HepG2 (cell line): Measurements from ENCODE around the gene RAPGEFL1. TPM values are rescaled to one million over a fixed set of nuclear protein-coding genes. Genes with fewer than 3 reads are reported as not detected.

Experiments
- ARHGAP35 ChIP-seq: sonication (generic); formaldehyde crosslinking; IDR thresholded peaks from 2 replicates; pipeline ENCODE4 v1.9.0; 2022; ENCODE audit warnings: mild to moderate bottlenecking, inconsistent platforms, moderate library complexity, missing genetic modification reagents, borderline replicate concordance
- BCLAF1 ChIP-seq: fragments of 450-650 bp; IDR thresholded peaks from 2 replicates; pipeline ENCODE4 v1.6.1; 2017; ENCODE audit warnings: mild to moderate bottlenecking
- CBX1 ChIP-seq: IDR thresholded peaks from one replicate; pipeline ENCODE4 v1.6.1; 2016; ENCODE audit warnings: antibody characterized with exemption, low read depth
- HNF1A ChIP-seq, 2 experiments: sonication (generic) in 1 of 2; formaldehyde crosslinking in 1 of 2; IDR thresholded peaks; 2 replicates each; pipeline versions ENCODE4 v1.4.0 to v1.6.1; 2016 to 2020; ENCODE audit warnings: borderline replicate concordance in 1 of 2, low read depth in 1 of 2, mild to moderate bottlenecking in 1 of 2, missing genetic modification reagents in 1 of 2
- HNF1B ChIP-seq: sonication (generic); formaldehyde crosslinking; IDR thresholded peaks from 2 replicates; pipeline ENCODE4 v1.5.1; 2020; ENCODE audit warnings: mild to moderate bottlenecking, moderate library complexity, missing genetic modification reagents
- MIER3 ChIP-seq: IDR thresholded peaks from 2 replicates; pipeline ENCODE4 v1.6.1; 2016; ENCODE audit warnings: missing compliant biosample characterization, borderline replicate concordance
- MIXL1 ChIP-seq: IDR thresholded peaks from 2 replicates; pipeline ENCODE4 v1.6.1; 2016
- MLLT10 ChIP-seq: sonication (generic); formaldehyde crosslinking; IDR thresholded peaks from 2 replicates; pipeline ENCODE4 v1.4.0; 2020; ENCODE audit warnings: missing genetic modification reagents
- MYNN ChIP-seq: sonication (generic); formaldehyde crosslinking; IDR thresholded peaks from 2 replicates; pipeline ENCODE4 v1.4.0; 2020; ENCODE audit warnings: mild to moderate bottlenecking, low read depth, missing genetic modification reagents
- NFKBIZ ChIP-seq: IDR thresholded peaks from 2 replicates; pipeline ENCODE4 v1.6.1; 2018; ENCODE audit warnings: missing genetic modification reagents, missing compliant biosample characterization
- RARA ChIP-seq: IDR thresholded peaks from 2 replicates; pipeline ENCODE4 v1.6.1; 2016; ENCODE audit warnings: missing genetic modification reagents, missing compliant biosample characterization
- RBM39 ChIP-seq: fragments of 200-400 bp; formaldehyde crosslinking; IDR thresholded peaks from one replicate; pipeline ENCODE4 v1.6.1; 2018; ENCODE audit warnings: antibody characterized with exemption, mild to moderate bottlenecking, low read depth, low read length; ENCODE audit not compliant: poor library complexity, severe bottlenecking
- SIX4 ChIP-seq: sonication (generic); formaldehyde crosslinking; IDR thresholded peaks from 2 replicates; pipeline ENCODE4 v1.4.0; 2020; ENCODE audit warnings: missing genetic modification reagents
- ZBTB37 ChIP-seq: sonication (generic); formaldehyde crosslinking; IDR thresholded peaks from 2 replicates; pipeline ENCODE4 v1.4.0; 2020; ENCODE audit warnings: mild to moderate bottlenecking, missing genetic modification reagents
- ZNF660 ChIP-seq: sonication (generic); formaldehyde crosslinking; IDR thresholded peaks from 2 replicates; pipeline ENCODE4 v1.5.1; 2020; ENCODE audit warnings: mild to moderate bottlenecking, low read depth, missing genetic modification reagents, borderline replicate concordance
- ZNF674 ChIP-seq: sonication (generic); formaldehyde crosslinking; IDR thresholded peaks from 2 replicates; pipeline ENCODE4 v1.5.0; 2020; ENCODE audit warnings: low read depth, mild to moderate bottlenecking, missing genetic modification reagents
- ZNF788 ChIP-seq: sonication (generic); formaldehyde crosslinking; IDR thresholded peaks from 2 replicates; pipeline ENCODE4 v1.5.0; 2020; ENCODE audit warnings: mild to moderate bottlenecking, missing genetic modification reagents, borderline replicate concordance
- ZNF790 ChIP-seq: sonication (generic); formaldehyde crosslinking; IDR thresholded peaks from 2 replicates; pipeline ENCODE4 v1.8.0; 2022; ENCODE audit warnings: missing genetic modification reagents, mild to moderate bottlenecking, borderline replicate concordance
- ZNF792 ChIP-seq: IDR thresholded peaks from 2 replicates; pipeline ENCODE4 v1.6.1; 2016
- polyA plus RNA-seq, 8 experiments: library from polyadenylated mRNA; depleted of rRNA in 3 of 8; stranded (reverse) in 7 of 8; unstranded in 1 of 8; fragments of >200 nt; fragmentation: Illumina TruSeq in 4 of 8; extraction: Trizol in 4 of 8; gene quantifications; 2 replicates each; pipeline versions ENCODE4 v1.2.1 to v1.2.3, GENCODE V29; 2011 to 2016; ENCODE audit warnings: low read depth in 4 of 8, missing spikeins in 1 of 8, mixed read lengths in 1 of 8; ENCODE audit not compliant: insufficient read depth in 1 of 8
- total RNA-seq, 5 experiments: library from RNA; depleted of rRNA; stranded (reverse); fragments of >200 nt; fragmentation: Illumina TruSeq; extraction: Trizol; gene quantifications; 2 replicates each; pipeline ENCODE4 v1.2.3, GENCODE V29; 2016; ENCODE audit warnings: low read depth in 1 of 5

The RAPGEFL1 gene
- total and polyA plus RNA-seq, 2 of the 13 experiments (the other 11 are each of a cell fraction or from before 2014, with no cell fraction given) = 4.5 to 7.8 TPM

- TF ChIP-seq CBX1 = no peak
- TF ChIP-seq BCLAF1 = no peak
- no peak for TF ChIP-seq ZNF660 (CRISPR knock-in tag)
- no peak for TF ChIP-seq ARHGAP35 (CRISPR knock-in tag)
- TF ChIP-seq MLLT10 = no peak
- TF ChIP-seq ZBTB37 = no peak
- no peak for TF ChIP-seq ZNF674 (CRISPR knock-in tag)
- TF ChIP-seq ZNF788 (CRISPR knock-in tag) = no peak
- no peak for TF ChIP-seq NFKBIZ (CRISPR knock-in tag)
- no peak for TF ChIP-seq MYNN
- no peak for TF ChIP-seq HNF1B (CRISPR knock-in tag)
- TF ChIP-seq RBM39 = no peak
- TF ChIP-seq MIER3 (CRISPR knock-in tag) = peak; percentile 70; the same call in 1 of the 2 replicates
- TF ChIP-seq HNF1A (IDR thresholded peaks at IDR 0.05; ENCODE audit: low read depth) = 0 out of 2 replicates have a peak, but pooled peaks have one; percentile 32
- TF ChIP-seq HNF1A (CRISPR knock-in tag; IDR thresholded peaks at IDR 0.05; ENCODE audit: borderline replicate concordance) = peak; percentile 25; the same call in 1 of the 2 replicates
- TF ChIP-seq ZNF792 (CRISPR knock-in tag) = peak; percentile 46; the same call in 1 of the 2 replicates
- TF ChIP-seq RARA (CRISPR knock-in tag) = peak; percentile 77
- TF ChIP-seq MIXL1 = peak; percentile 77; the same call in 1 of the 2 replicates
- TF ChIP-seq ZNF790 (CRISPR knock-in tag) = no peak
- TF ChIP-seq SIX4 (CRISPR knock-in tag) = peak; percentile 54; the same call in 1 of the 2 replicates
Measured at GRCh38 chr17:40173091-40173777, 4.0 kb upstream of the RAPGEFL1 start (continued).
